ENCODE results near the gene UROC1.

DNA sequence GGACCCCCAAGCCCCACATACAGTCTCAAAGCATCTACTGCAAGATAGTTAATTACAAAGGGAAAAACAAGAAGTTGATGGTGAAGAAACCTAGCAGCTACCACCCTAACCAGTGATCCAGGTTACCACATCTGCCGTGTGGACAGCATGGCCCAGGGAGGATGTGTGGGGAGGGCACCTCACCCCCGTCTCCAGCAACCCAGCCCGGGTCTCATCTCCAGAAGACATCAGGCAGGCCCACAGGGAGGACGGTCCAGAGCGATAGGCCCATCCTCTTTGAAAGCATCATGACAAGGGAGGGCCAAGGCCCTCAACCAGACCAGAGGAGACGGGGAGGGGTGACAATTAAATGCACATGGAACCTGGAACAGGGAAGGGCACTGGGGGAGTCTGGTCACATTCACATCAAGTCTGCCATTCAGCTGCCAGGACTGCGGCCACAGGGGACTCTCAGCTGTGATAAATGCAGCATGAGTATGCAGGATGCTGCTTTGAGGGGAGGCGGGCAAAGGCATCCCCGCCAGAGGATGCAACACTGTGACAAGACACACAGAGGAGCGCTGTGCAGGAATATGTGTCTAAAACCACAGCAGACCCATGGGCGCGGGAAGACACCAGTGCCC lies 60.7 kb downstream of the UROC1 start:
- TF ChIP-seq, protein P1, sequence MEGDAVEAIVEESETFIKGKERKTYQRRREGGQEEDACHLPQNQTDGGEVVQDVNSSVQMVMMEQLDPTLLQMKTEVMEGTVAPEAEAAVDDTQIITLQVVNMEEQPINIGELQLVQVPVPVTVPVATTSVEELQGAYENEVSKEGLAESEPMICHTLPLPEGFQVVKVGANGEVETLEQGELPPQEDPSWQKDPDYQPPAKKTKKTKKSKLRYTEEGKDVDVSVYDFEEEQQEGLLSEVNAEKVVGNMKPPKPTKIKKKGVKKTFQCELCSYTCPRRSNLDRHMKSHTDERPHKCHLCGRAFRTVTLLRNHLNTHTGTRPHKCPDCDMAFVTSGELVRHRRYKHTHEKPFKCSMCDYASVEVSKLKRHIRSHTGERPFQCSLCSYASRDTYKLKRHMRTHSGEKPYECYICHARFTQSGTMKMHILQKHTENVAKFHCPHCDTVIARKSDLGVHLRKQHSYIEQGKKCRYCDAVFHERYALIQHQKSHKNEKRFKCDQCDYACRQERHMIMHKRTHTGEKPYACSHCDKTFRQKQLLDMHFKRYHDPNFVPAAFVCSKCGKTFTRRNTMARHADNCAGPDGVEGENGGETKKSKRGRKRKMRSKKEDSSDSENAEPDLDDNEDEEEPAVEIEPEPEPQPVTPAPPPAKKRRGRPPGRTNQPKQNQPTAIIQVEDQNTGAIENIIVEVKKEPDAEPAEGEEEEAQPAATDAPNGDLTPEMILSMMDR (conservative IDR thresholded peaks at IDR 0.05): no peak
- no peak for TF ChIP-seq EZH2 (IDR thresholded peaks at IDR 0.05; ENCODE audit: low read depth)

All from PC-9 (cell line).